Activated CD8-positive, alpha-beta memory T cell treated with anti-CD3 and anti-CD28 coated beads for 36 hours (primary cell): ENCODE measurements around the gene MINK1. TPM values are rescaled to one million over a fixed set of nuclear protein-coding genes. Genes with fewer than 3 reads are reported as not detected.
"Not testable (repeated sequence)": the region's sequence is repeated elsewhere in the genome, so short reads cannot be mapped to it uniquely, and the experiment has no call there.

Experiments used
- CTCF ChIA-PET: fragments of 350-600 bp; sonication (Branson Sonifier 250); formaldehyde crosslinking; loops from one replicate; lab custom pipeline; 2021; ENCODE audit warnings: antibody characterized with exemption; lab: Charles Lee
- POLR2A ChIA-PET: fragments of 350-600 bp; sonication (Branson Sonifier 250); formaldehyde crosslinking; loops from one replicate; lab custom pipeline; 2021; ENCODE audit warnings: antibody characterized with exemption; lab: Charles Lee
- total RNA-seq, 2 experiments: library from RNA; stranded (reverse); gene quantifications; one replicate each; pipeline ENCODE4 v1.2.3, GENCODE V29; 2021

The MINK1 gene
- total RNA-seq, 2 experiments from 2014 or later, result 46.8 to 48.5 TPM

DNA sequence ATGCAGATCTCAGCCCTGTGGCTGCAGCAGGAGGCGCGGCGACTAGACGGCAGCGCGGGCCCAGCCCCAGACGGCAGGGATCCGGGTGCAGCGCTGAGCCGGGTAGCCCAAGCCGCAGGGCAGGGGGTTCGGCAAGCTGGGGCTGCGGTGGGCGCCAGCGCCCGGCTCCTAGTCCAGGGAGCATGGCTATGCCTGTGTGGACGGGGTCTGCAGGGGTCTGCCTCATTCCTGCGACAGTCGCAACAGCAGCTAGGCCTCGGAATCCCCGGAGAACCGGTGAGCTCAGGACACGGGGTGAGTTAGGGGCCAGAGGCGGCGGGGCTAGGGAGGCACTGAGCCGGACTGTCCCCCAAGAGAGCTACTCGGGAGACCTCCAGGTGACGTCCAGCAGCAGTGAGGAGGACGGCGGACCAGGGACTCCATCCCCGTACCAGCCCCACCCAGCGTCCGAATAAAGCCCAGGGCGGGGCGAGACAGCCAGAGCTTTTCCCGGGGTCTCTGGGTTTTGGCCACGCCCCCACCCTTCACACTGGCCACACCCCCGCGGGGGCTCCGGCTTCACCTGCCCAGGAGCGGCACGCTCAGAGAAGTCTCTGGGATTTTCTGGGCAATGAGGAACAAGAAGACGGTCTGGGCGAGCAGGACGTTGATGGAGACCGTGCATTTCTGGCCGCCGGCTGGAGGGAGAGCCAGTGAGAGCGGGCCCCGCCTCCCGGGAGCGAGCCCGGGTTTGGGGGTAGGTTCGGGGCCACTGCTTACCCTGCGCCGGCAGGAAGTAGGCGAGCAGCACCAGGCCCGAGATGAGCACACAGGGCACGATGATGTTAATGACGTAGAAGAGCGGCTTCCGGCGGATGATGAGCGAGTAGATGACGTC lies 67.3 kb downstream of the MINK1 start:
- ChIA-PET CTCF (interaction anchor here (0.6 to 3.0 kb wide), 7 partner anchors 9 to 935 kb away, joined by 3 to 17 read pairs (median 9); partner anchors contain the start of genes RNF167, SLC25A11 and SPAG7), POLR2A (interaction anchor here (0.5 to 2.0 kb wide), 8 partner anchors 13 to 196 kb away, joined by 3 to 7 read pairs (median 4); partner anchors contain the start of gene ARRB2)

DNA sequence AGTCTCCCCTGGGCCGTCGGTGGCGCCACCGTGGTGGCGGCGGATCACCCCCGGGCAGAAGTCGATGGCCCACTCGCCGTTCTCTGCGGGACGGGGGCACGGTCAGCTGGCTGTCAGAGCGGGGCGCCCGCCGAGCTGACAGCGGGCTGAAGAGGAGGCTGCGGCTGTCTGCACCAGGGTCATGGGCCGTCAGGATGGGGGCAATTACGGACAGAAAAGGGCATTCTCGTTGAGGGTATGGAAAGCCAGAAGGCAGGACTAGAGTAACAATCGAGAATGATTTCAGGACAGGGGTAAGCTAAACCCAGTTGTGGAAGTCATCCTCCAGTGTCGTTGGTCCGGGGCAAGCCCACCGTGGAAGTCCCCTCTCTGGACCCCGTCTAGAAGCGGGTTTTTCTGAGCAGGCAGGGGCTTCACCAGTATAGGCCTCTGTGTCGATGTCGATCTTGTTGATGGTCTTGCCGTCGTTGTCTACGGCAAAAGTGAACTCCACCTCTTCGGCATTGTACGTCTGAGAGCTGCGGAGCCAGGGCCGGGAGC lies 68.0 kb downstream of the MINK1 start:
- CTCF ChIA-PET, result interaction anchor here (0.6 to 2.6 kb wide), 4 partner anchors 25 to 936 kb away, joined by 3 to 17 read pairs (median 7); partner anchors contain the start of gene SPAG7
- POLR2A ChIA-PET, result interaction anchor here (0.6 to 2.0 kb wide), 3 partner anchors 12 to 111 kb away, joined by 3 to 7 read pairs (median 3); no protein-coding TSS in a partner anchor

DNA sequence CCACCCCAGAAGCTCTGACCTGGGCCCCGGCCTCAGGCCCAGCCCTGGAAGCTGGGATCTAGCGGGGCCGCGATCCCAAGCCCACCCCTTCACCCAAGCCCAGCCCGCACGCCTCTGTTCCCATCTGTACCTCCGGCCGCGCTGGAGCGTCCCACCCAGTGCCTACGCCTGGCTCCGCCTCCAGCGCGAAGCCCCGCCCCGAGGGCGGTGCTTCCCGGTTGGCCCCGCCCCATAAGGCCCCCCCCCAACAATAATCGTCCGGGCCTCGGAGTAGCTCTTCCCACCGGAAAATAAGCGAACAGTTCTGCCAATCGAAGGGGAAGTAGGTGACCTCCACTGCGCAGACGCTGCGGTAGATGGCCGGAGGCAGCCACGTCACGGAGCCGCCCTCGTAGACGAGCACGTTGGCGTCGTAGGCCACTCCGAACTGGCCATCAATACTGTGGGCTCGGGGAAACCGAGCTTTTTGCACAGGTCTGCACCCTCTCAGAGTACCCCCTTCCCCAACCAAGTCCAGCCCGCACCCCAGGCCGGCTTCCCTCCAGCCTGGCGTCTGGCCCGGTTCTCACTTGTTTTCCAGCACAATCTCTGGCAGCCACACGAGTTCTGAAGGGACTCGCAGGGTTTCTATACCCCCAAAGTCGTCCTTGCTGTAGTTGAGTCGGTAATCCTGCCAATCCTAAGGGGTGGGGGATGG lies 68.7 kb downstream of the MINK1 start:
- CTCF ChIA-PET, result interaction anchor here (0.6 to 2.5 kb wide), 2 partner anchors 25 to 112 kb away, joined by 3 to 9 read pairs; no protein-coding TSS in a partner anchor
- POLR2A ChIA-PET, result interaction anchor here (0.6 to 2.0 kb wide), 3 partner anchors 37 to 112 kb away, joined by 3 to 7 read pairs (median 3); no protein-coding TSS in a partner anchor

- POLR2A ChIA-PET, result interaction anchor here (1.2 kb wide), 1 partner anchor 112 kb away, joined by 4 read pairs; no protein-coding TSS in a partner anchor
- CTCF ChIA-PET, result interaction anchor here (1.5 to 2.5 kb wide), 4 partner anchors 9 to 112 kb away, joined by 4 to 12 read pairs (median 7); partner anchors contain the start of genes RNF167 and SLC25A11
These were observed 69.4 kb downstream of the MINK1 start for GRCh38 chr17:4902540-4902939.

GRCh38 chr17:4903051-4903818 lies 70.1 kb downstream of the MINK1 start, which contains the start of gene CHRNE:
TSS of gene CHRNE (minus strand) at chr17:4903098. CDS start at chr17:4903063, 35 bp downstream.
- CTCF ChIA-PET, result interaction anchor here (0.6 to 2.5 kb wide), 6 partner anchors 9 to 113 kb away, joined by 3 to 12 read pairs (median 4); partner anchors contain the start of genes RNF167 and SLC25A11
- POLR2A ChIA-PET, result interaction anchor here (0.7 to 1.2 kb wide), 2 partner anchors 113 to 1156 kb away, joined by 3 to 4 read pairs; no protein-coding TSS in a partner anchor

DNA sequence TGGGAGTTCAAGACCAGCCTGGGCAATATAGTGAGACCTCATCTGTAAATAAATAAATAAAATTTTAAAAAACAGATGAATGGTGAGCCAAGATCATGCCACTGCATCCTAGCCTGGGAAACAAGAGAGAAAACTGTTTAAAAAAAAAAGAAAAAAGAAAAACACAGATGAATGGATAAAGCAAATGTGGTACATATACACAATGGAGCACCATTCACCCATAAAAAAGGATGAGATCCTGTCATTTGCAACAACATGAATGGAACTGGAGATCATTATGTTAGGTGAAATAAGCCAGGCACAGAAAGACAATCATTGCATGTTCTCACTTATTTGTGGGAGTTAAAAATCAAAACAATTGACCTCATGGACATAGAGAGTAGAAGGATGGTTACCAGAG lies 73.5 kb downstream of the MINK1 start:
- POLR2A ChIA-PET, result not testable (repeated sequence)

GRCh38 chr17:4908301-4908700 lies 75.2 kb downstream of the MINK1 start:
- ChIA-PET CTCF (interaction anchor here (0.9 to 1.9 kb wide), 10 partner anchors 9 to 152 kb away, joined by 3 to 12 read pairs (median 4); partner anchors contain the start of genes C17orf107, CAMTA2, RNF167 and SLC25A11), POLR2A (interaction anchor here (0.8 kb wide), 1 partner anchor 31 kb away, joined by 3 read pairs; the partner anchor contains the start of gene SLC25A11)

More for the DNA sequence above, 73.5 kb downstream of the MINK1 start:
- CTCF ChIA-PET, result not testable (repeated sequence)

DNA sequence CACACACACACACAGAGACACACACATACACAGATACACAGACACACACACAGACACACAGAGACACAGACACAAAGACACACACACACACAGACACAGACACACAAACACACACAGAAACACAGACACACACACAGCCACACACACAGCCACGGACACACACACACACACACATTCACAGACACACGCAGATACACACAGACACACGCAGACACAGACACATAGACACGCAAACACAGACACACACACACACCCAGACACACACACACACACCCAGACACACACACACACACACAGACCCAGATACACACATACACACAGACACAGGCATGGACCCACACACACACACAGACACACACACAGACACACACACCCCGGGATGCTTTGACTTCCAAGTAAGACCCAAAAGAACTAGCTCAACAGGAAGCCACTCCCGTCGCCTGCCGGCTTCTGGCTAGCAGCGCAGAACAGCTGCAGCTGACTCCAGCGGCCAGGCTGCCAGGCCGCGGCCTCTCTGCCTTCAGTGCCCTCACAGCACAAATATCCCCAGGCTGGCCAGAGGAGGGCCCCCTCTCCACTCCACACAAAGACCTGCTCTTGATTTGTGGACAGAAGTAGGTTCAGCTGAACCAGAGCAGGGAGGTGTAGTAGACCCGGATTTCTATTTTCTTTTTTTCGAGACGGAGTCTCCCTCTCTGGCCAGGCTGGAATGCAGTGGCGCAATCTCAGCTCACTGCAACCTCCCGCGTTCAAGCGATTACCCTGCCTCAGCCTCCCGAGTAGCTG lies 75.8 kb downstream of the MINK1 start:
- POLR2A ChIA-PET, result interaction anchor here (0.8 kb wide), 1 partner anchor 31 kb away, joined by 3 read pairs; the partner anchor contains the start of gene SLC25A11
- CTCF ChIA-PET, result interaction anchor here (0.6 to 1.9 kb wide), 18 partner anchors 9 to 342 kb away, joined by 3 to 12 read pairs (median 3); partner anchors contain the start of genes C17orf107, CAMTA2, RNF167 and SLC25A11

- ChIA-PET CTCF (no interaction called here), POLR2A (interaction anchor here (0.7 kb wide), 1 partner anchor 1359 kb away, joined by 7 read pairs; no protein-coding TSS in a partner anchor)
These were observed 80.9 kb downstream of the MINK1 start for GRCh38 chr17:4913994-4914393.

DNA sequence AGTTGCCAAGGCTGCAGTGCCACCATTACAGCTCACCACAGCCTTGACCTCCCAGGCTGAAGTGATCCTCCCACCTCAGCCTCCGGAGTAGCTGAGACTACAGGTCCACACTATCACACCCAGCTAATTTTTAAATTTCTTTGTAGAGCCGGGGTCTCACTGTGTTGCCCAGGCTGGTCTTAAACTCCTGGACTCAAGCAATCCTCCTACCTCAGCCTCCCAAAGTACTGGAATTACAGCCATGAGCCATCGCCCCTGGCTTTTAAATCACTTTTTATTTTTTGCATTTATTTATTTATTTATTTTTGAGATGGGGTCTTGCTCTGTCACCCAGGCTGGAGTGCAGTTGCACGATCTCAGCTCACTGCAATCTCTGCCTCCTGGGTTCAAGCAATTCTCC lies 81.4 kb downstream of the MINK1 start:
- CTCF ChIA-PET, POLR2A ChIA-PET: not testable (repeated sequence)

GRCh38 chr17:4919511-4920047 lies 86.4 kb downstream of the MINK1 start:
- ChIA-PET POLR2A (no interaction called here), CTCF (interaction anchor here (1.2 kb wide), 1 partner anchor 318 kb away, joined by 3 read pairs; no protein-coding TSS in a partner anchor)

- ChIA-PET CTCF (interaction anchor here (1.2 kb wide), 1 partner anchor 317 kb away, joined by 3 read pairs; no protein-coding TSS in a partner anchor), POLR2A (no interaction called here)
These were observed 87.4 kb downstream of the MINK1 start for GRCh38 chr17:4920351-4921048.

- CTCF ChIA-PET, result no interaction called here
- POLR2A ChIA-PET, result no interaction called here
These were observed 88.2 kb downstream of the MINK1 start for GRCh38 chr17:4921320-4921719.

- ChIA-PET CTCF (interaction anchor here (0.6 kb wide), 1 partner anchor 25 kb away, joined by 3 read pairs; no protein-coding TSS in a partner anchor), POLR2A (interaction anchor here (0.6 kb wide), 1 partner anchor 48 kb away, joined by 3 read pairs; no protein-coding TSS in a partner anchor)
These were observed 93.6 kb downstream of the MINK1 start for GRCh38 chr17:4926577-4927335.

GRCh38 chr17:4928881-4929280 lies 95.7 kb downstream of the MINK1 start:
- ChIA-PET POLR2A (interaction anchor here (0.5 kb wide), 1 partner anchor 36 kb away, joined by 10 read pairs; no protein-coding TSS in a partner anchor), CTCF (no interaction called here)
